ENCODE measurements around the gene VIPAS39. TPM values are rescaled to one million over a fixed set of nuclear protein-coding genes. Genes with fewer than 3 reads are reported as not detected.

Gene VIPAS39
- total and polyA plus RNA-seq, 12 donors, result 8.0 to 18.7 (median 13.7) TPM

- TF ChIP-seq, protein P1, sequence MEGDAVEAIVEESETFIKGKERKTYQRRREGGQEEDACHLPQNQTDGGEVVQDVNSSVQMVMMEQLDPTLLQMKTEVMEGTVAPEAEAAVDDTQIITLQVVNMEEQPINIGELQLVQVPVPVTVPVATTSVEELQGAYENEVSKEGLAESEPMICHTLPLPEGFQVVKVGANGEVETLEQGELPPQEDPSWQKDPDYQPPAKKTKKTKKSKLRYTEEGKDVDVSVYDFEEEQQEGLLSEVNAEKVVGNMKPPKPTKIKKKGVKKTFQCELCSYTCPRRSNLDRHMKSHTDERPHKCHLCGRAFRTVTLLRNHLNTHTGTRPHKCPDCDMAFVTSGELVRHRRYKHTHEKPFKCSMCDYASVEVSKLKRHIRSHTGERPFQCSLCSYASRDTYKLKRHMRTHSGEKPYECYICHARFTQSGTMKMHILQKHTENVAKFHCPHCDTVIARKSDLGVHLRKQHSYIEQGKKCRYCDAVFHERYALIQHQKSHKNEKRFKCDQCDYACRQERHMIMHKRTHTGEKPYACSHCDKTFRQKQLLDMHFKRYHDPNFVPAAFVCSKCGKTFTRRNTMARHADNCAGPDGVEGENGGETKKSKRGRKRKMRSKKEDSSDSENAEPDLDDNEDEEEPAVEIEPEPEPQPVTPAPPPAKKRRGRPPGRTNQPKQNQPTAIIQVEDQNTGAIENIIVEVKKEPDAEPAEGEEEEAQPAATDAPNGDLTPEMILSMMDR (IDR thresholded peaks at IDR 0.05), result no peak
- 85 to 93% methylated on average over 5 of the region's 5 CpGs for WGBS, 2 donors
- ATAC-seq (no peak), DNase-seq (no peak)
- H3K27ac ChIP-seq, result no peak overlapping the region
- H3K36me3 ChIP-seq, result peaks cover 0 to 51% (median 40%) of the 10 kb centered on the region in 9 donors
- H3K4me1 ChIP-seq, result no peaks in the 10 kb centered on the region
- peaks cover 0 to 4% (median 0%) of the 10 kb centered on the region in 7 donors for H3K27me3 ChIP-seq
- H3K9me3 ChIP-seq, result no peaks in the 10 kb centered on the region
- intact Hi-C loops (cut with DNase I), result loop anchor here in 1 of 10 donors (10.0 kb wide), 1 partner anchor 84 kb away; no protein-coding TSS in a partner anchor
- H3K4me3 ChIP-seq, result no peak overlapping the region
These were observed 12.9 kb upstream of the VIPAS39 start for GRCh38 chr14:77470224-77470870.

GRCh38 chr14:77469539-77469938 is 12.1 kb upstream of the VIPAS39 start:
- 90 to 96% methylated on average over 1 of the region's 1 CpG for WGBS, 2 donors
- no peak overlapping the region for H3K4me3 ChIP-seq
- TF ChIP-seq, protein P1 (IDR thresholded peaks at IDR 0.05), result no peak
- no peak for DNase-seq
- intact Hi-C loops (cut with DNase I), result loop anchor here in 3 of 10 donors (10.0 kb wide), 2 partner anchors 75 to 235 kb away; partner anchors contain the start of genes ALKBH1 (in 1 of the 3) and SLIRP (in 1 of the 3)
- no peak overlapping the region for H3K27ac ChIP-seq
- peaks cover 4 to 59% (median 48%) of the 10 kb centered on the region in 9 donors for H3K36me3 ChIP-seq
- no peaks in the 10 kb centered on the region for H3K4me1 ChIP-seq
- no peak for ATAC-seq
- H3K27me3 ChIP-seq, result peaks cover 0 to 1% (median 0%) of the 10 kb centered on the region in 7 donors
- H3K9me3 ChIP-seq, result no peaks in the 10 kb centered on the region

- ATAC-seq (no peak), DNase-seq (no peak)
- Histone ChIP-seq H3K27me3 (no peaks in the 10 kb centered on the region), H3K27ac (no peak overlapping the region), H3K9me3 (no peaks in the 10 kb centered on the region), H3K4me3 (no peak overlapping the region), H3K36me3 (peaks cover 4 to 63% (median 53%) of the 10 kb centered on the region in 9 donors), H3K4me1 (no peaks in the 10 kb centered on the region)
- 92% methylated on average over 14 of the region's 14 CpGs for WGBS, 2 donors
- intact Hi-C loops (cut with DNase I), result loop anchor here in 3 of 10 donors (10.0 kb wide), 2 partner anchors 76 to 236 kb away; partner anchors contain the start of genes ALKBH1 (in 1 of the 3) and SLIRP (in 1 of the 3)
- TF ChIP-seq, protein P1 (IDR thresholded peaks at IDR 0.05), result no peak
These were observed 11.7 kb upstream of the VIPAS39 start for GRCh38 chr14:77469067-77469505.

DNA sequence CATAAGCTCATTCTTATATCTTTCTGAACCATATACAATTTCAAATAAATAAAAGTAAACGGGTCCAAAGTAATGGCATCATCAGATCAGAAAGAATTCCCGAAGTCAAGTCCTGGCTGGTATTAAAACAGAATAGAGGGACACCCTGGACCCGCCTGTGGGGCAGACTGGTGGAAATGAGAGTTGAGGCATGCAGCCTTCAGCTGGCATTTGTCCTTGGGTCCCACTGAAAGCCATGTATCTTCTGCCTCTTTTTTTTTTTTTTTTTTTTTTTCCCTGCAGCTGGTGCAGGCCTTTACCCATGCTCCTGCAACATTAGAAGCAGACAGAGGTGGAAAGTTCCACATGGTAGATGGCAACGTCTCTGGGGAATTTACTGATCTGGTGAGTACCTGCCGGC is 10.4 kb upstream of the VIPAS39 start:
- Histone ChIP-seq H3K36me3 (peaks cover 8 to 76% (median 65%) of the 10 kb centered on the region in 9 donors), H3K9me3 (no peaks in the 10 kb centered on the region), H3K4me1 (no peaks in the 10 kb centered on the region), H3K27ac (no peak overlapping the region), H3K27me3 (no peaks in the 10 kb centered on the region), H3K4me3 (no peak overlapping the region)
- ATAC-seq, result no peak
- WGBS, 2 donors, result 91 to 92% methylated on average over 5 of the region's 5 CpGs
- DNase-seq, result no peak
- intact Hi-C loops (cut with DNase I), result loop anchor here in 3 of 10 donors (10.0 kb wide), 2 partner anchors 77 to 237 kb away; partner anchors contain the start of genes ALKBH1 (in 1 of the 3) and SLIRP (in 1 of the 3)
- TF ChIP-seq, protein P1 (IDR thresholded peaks at IDR 0.05), result no peak

Data from heart right ventricle (tissue), 16 donors.